ENCODE results near the gene PCDHGA3. TPM values are rescaled to one million over a fixed set of nuclear protein-coding genes. Genes with fewer than 3 reads are reported as not detected.
"Not testable (repeated sequence)": the region's sequence is repeated elsewhere in the genome, so short reads cannot be mapped to it uniquely, and the experiment has no call there.

The PCDHGA3 gene
- total and polyA plus RNA-seq, 2 experiments from 2014 or later = 5.4 to 7.6 TPM

- Histone ChIP-seq H3K9me2 (ENCODE audit: insufficient read depth) (no peaks in the 10 kb centered on the region), H3K4me2 (ENCODE audit: unreplicated experiment) (no peak overlapping the region), H3K36me3 (ENCODE audit: low read depth) (no peaks in the 10 kb centered on the region), H3F3A (ENCODE audit: insufficient read depth) (no peaks in the 10 kb centered on the region), H3K4me1 (ENCODE audit: insufficient read depth) (no peaks in the 10 kb centered on the region), H2AFZ (no peak overlapping the region), H3K27ac (no peak overlapping the region), H4K20me1 (ENCODE audit: insufficient read depth) (no peaks in the 10 kb centered on the region), H3K9ac (no peak overlapping the region), H3K4me3 (no peak overlapping the region), H3K27me3 (replicated peaks; ENCODE audit: insufficient read depth) (no peaks in the 10 kb centered on the region), H3K9me3 (ENCODE audit: low read depth) (no peaks in the 10 kb centered on the region), H3K79me2 (ENCODE audit: insufficient read depth) (no peaks in the 10 kb centered on the region)
- in situ Hi-C loops (cut with MboI) = no loop called here
- no peak for DNase-seq
- 47% methylated on average over 10 of the region's 10 CpGs for WGBS, 2 experiments (ENCODE audit: low coverage in 1 of 2, low lambda C conversion rate in 2 of 2, missing lambda C conversion rate in 2 of 2)
- TF ChIP-seq EZH2 (IDR thresholded peaks at IDR 0.05; ENCODE audit: insufficient read depth, poor library complexity, severe bottlenecking) (no peak), EZH2phosphoT487 (IDR thresholded peaks at IDR 0.05; ENCODE audit: insufficient read depth, low read depth) (no peak)
These were observed 45.0 kb downstream of the PCDHGA3 start for GRCh38 chr5:141388661-141389060.

GRCh38 chr5:141389153-141390042, 45.8 kb downstream of the PCDHGA3 start:
- in situ Hi-C loops (cut with MboI) = no loop called here
- H3K79me2 ChIP-seq (ENCODE audit: insufficient read depth) = no peaks in the 10 kb centered on the region
- no peak overlapping the region for H3K4me2 ChIP-seq (ENCODE audit: unreplicated experiment)
- no peak overlapping the region for H3K4me3 ChIP-seq
- WGBS, 2 experiments (ENCODE audit: low coverage in 1 of 2, low lambda C conversion rate in 2 of 2, missing lambda C conversion rate in 2 of 2) = 42 to 43% methylated on average over 56 to 72 of the region's 77 CpGs
- no peaks in the 10 kb centered on the region for H3K4me1 ChIP-seq (ENCODE audit: insufficient read depth)
- no peaks in the 10 kb centered on the region for H3K9me3 ChIP-seq (ENCODE audit: low read depth)
- H2AFZ ChIP-seq = no peak overlapping the region
- H3K9me2 ChIP-seq (ENCODE audit: insufficient read depth) = no peaks in the 10 kb centered on the region
- H3K36me3 ChIP-seq (ENCODE audit: low read depth) = no peaks in the 10 kb centered on the region
- H3K27me3 ChIP-seq (replicated peaks; ENCODE audit: insufficient read depth) = no peaks in the 10 kb centered on the region
- H3F3A ChIP-seq (ENCODE audit: insufficient read depth) = no peaks in the 10 kb centered on the region
- DNase-seq = no peak
- no peak overlapping the region for H3K9ac ChIP-seq
- H4K20me1 ChIP-seq (ENCODE audit: insufficient read depth) = no peaks in the 10 kb centered on the region
- no peak for TF ChIP-seq EZH2phosphoT487 (IDR thresholded peaks at IDR 0.05; ENCODE audit: insufficient read depth, low read depth)
- TF ChIP-seq EZH2 (IDR thresholded peaks at IDR 0.05; ENCODE audit: insufficient read depth, poor library complexity, severe bottlenecking) = no peak
- no peak overlapping the region for H3K27ac ChIP-seq

GRCh38 chr5:141392429-141393198, 49.0 kb downstream of the PCDHGA3 start, which contains the start of gene PCDHGA8:
PCDHGA8 (plus strand) TSS chr5:141392633; CDS start chr5:141392814, 181 bp downstream.
- H3K9ac ChIP-seq = no peak within 1 kb of the TSS
- TF ChIP-seq EZH2 (IDR thresholded peaks at IDR 0.05; ENCODE audit: insufficient read depth, poor library complexity, severe bottlenecking) (no peak), EZH2phosphoT487 (IDR thresholded peaks at IDR 0.05; ENCODE audit: insufficient read depth, low read depth) (no peak)
- 0 out of 2 replicates have a peak within 1 kb of the TSS, but pooled peaks have one; percentile 4 for H2AFZ ChIP-seq
- H3K9me3 ChIP-seq (ENCODE audit: low read depth) = no peaks in the 10 kb centered on the region
- H3K9me2 ChIP-seq (ENCODE audit: insufficient read depth) = no peaks in the 10 kb centered on the region
- H3F3A ChIP-seq (ENCODE audit: insufficient read depth) = peaks cover 5% of the 10 kb centered on the region; the same call in 1 of the 2 replicates
- H3K4me2 ChIP-seq (ENCODE audit: unreplicated experiment) = no peak within 1 kb of the TSS
- H3K4me1 ChIP-seq (ENCODE audit: insufficient read depth) = no peaks in the 10 kb centered on the region
- DNase-seq = peak; percentile 48
- no peaks in the 10 kb centered on the region for H3K79me2 ChIP-seq (ENCODE audit: insufficient read depth)
- no peaks in the 10 kb centered on the region for H4K20me1 ChIP-seq (ENCODE audit: insufficient read depth)
- H3K27me3 ChIP-seq (replicated peaks; ENCODE audit: insufficient read depth) = no peaks in the 10 kb centered on the region
- in situ Hi-C loops (cut with MboI) = no loop called here
- H3K4me3 ChIP-seq = no peak within 1 kb of the TSS
- no peak within 1 kb of the TSS for H3K27ac ChIP-seq
- WGBS, 2 experiments (ENCODE audit: low coverage in 1 of 2, low lambda C conversion rate in 2 of 2, missing lambda C conversion rate in 2 of 2) = 38% methylated on average over 38 of the region's 38 CpGs
- H3K36me3 ChIP-seq (ENCODE audit: low read depth) = no peaks in the 10 kb centered on the region

GRCh38 chr5:141393267-141393666, 49.6 kb downstream of the PCDHGA3 start:
- 41 to 43% methylated on average over 21 of the region's 21 CpGs for WGBS, 2 experiments (ENCODE audit: low coverage in 1 of 2, low lambda C conversion rate in 2 of 2, missing lambda C conversion rate in 2 of 2)
- Histone ChIP-seq H3K27me3 (replicated peaks; ENCODE audit: insufficient read depth) (no peaks in the 10 kb centered on the region), H3K4me1 (ENCODE audit: insufficient read depth) (no peaks in the 10 kb centered on the region), H3K4me3 (no peak overlapping the region), H3K4me2 (ENCODE audit: unreplicated experiment) (no peak overlapping the region), H3K9ac (no peak overlapping the region), H3K9me3 (ENCODE audit: low read depth) (no peaks in the 10 kb centered on the region), H3K36me3 (ENCODE audit: low read depth) (no peaks in the 10 kb centered on the region), H3K9me2 (ENCODE audit: insufficient read depth) (no peaks in the 10 kb centered on the region), H3F3A (ENCODE audit: insufficient read depth) (peaks cover 5% of the 10 kb centered on the region; the same call in 1 of the 2 replicates), H3K79me2 (ENCODE audit: insufficient read depth) (no peaks in the 10 kb centered on the region), H3K27ac (no peak overlapping the region), H4K20me1 (ENCODE audit: insufficient read depth) (no peaks in the 10 kb centered on the region), H2AFZ (no peak overlapping the region)
- TF ChIP-seq EZH2phosphoT487 (IDR thresholded peaks at IDR 0.05; ENCODE audit: insufficient read depth, low read depth) (no peak), EZH2 (IDR thresholded peaks at IDR 0.05; ENCODE audit: insufficient read depth, poor library complexity, severe bottlenecking) (no peak)
- DNase-seq = no peak
- in situ Hi-C loops (cut with MboI) = no loop called here

GRCh38 chr5:141394401-141395187, 51.0 kb downstream of the PCDHGA3 start:
- DNase-seq; in situ Hi-C loops (cut with MboI); H3K9me3 ChIP-seq (ENCODE audit: low read depth); H4K20me1 ChIP-seq (ENCODE audit: insufficient read depth); H3K27me3 ChIP-seq (replicated peaks; ENCODE audit: insufficient read depth); H3K4me3 ChIP-seq; H3K79me2 ChIP-seq (ENCODE audit: insufficient read depth); H3F3A ChIP-seq (ENCODE audit: insufficient read depth); H3K4me2 ChIP-seq (ENCODE audit: unreplicated experiment); H3K9me2 ChIP-seq (ENCODE audit: insufficient read depth); H2AFZ ChIP-seq; H3K9ac ChIP-seq; H3K36me3 ChIP-seq (ENCODE audit: low read depth); H3K27ac ChIP-seq; H3K4me1 ChIP-seq (ENCODE audit: insufficient read depth): not testable (repeated sequence)
- 54 to 55% methylated on average over 38 to 44 of the region's 53 CpGs for WGBS, 2 experiments (ENCODE audit: low coverage in 1 of 2, low lambda C conversion rate in 2 of 2, missing lambda C conversion rate in 2 of 2)

Measured in GM23248 (cell line).